ENCODE results near the gene OR2T8. TPM values are rescaled to one million over a fixed set of nuclear protein-coding genes. Genes with fewer than 3 reads are reported as not detected.
"Not testable (repeated sequence)": the region's sequence is repeated elsewhere in the genome, so short reads cannot be mapped to it uniquely, and the experiment has no call there.

The OR2T8 gene
- total RNA-seq, 1 experiment from 2014 or later, result not detected

GRCh38 chr1:247936415-247936814, 16.4 kb downstream of the OR2T8 start:
- Histone ChIP-seq H3K27me3 (no peaks in the 10 kb centered on the region), H3K36me3 (no peaks in the 10 kb centered on the region), H3K9me3 (no peaks in the 10 kb centered on the region), H3K4me3 (no peak overlapping the region)
- no peak for DNase-seq

DNA sequence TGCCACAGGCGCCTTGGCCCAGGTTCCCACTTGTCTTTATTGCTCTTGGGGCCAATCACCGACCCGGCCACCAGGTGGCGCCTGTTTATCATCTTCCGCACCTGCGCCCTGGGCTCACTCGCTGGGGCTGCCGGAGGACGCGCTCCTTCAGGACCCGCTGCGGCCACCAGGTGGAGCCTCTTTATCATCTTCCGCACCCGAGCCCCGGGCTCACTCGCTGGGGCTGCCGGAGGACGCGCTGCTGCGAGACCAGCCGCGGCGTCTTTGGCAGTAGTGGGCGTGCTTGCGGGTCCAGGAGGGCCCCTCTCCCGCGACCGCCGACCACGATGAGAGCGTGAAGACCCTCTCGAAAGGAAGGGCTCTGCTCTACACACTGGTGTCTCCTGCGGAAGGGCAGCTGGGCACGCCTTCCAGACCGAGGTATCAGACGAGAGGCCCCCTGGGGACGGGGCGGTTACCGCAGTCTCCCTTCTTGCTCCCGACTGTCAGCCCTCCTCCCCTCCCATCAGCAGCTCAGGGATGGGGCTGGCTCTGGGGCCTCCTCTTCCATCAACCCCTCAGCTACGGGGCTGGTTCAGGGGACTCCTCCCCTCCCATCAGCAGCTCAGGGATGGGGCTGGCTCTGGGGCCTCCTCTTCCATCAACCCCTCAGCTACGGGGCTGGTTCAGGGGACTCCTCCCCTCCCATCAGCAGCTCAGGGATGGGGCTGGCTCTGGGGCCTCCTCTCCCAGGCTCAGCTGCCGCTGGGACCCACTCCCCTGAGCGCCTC, 17.1 kb downstream of the OR2T8 start:
- H3K9me3 ChIP-seq, H3K36me3 ChIP-seq, H3K27me3 ChIP-seq: not testable (repeated sequence)
- H3K4me3 ChIP-seq, result peak overlapping the region; percentile 55
- peak; percentile 86 for DNase-seq

DNA sequence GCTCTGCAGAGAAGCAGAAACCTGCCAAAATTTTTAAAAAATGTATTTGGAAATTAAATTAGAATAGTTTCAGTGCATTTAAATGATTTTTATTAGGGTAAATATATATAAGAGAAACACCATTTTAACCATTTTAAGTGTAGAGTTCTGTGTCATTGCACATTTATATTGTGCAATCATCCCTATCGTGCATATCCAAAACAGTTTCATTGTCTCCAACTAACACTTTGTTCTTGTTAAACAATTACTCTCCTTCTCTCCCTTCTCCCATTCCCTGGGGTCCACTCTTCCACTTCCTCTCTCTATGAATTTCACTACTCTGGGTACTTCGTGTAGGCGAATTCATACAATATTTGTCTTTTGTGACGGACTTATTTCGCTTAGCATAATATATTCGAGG, 22.6 kb downstream of the OR2T8 start:
- no peaks in the 10 kb centered on the region for H3K36me3 ChIP-seq
- DNase-seq, result no peak
- no peak overlapping the region for H3K4me3 ChIP-seq
- H3K27me3 ChIP-seq, result no peaks in the 10 kb centered on the region
- H3K9me3 ChIP-seq, result no peaks in the 10 kb centered on the region

GRCh38 chr1:247948558-247948957, 28.5 kb downstream of the OR2T8 start, which contains the start of gene OR2L8:
OR2L8 (plus strand) TSS chr1:247948858; CDS start chr1:247948858, 0 bp downstream.
- H3K4me3 ChIP-seq, result no peak within 1 kb of the TSS
- DNase-seq, result no peak
- H3K9me3 ChIP-seq, result no peaks in the 10 kb centered on the region
- H3K27me3 ChIP-seq, result no peaks in the 10 kb centered on the region
- no peaks in the 10 kb centered on the region for H3K36me3 ChIP-seq

- Histone ChIP-seq H3K27me3 (no peaks in the 10 kb centered on the region), H3K4me3 (no peak overlapping the region), H3K36me3 (no peaks in the 10 kb centered on the region), H3K9me3 (no peaks in the 10 kb centered on the region)
- DNase-seq, result no peak
These were observed 33.4 kb downstream of the OR2T8 start for GRCh38 chr1:247953408-247953807.

- H3K9me3 ChIP-seq, result no peaks in the 10 kb centered on the region
- no peak for DNase-seq
- H3K27me3 ChIP-seq, result no peaks in the 10 kb centered on the region
- no peaks in the 10 kb centered on the region for H3K36me3 ChIP-seq
- H3K4me3 ChIP-seq, result no peak overlapping the region
These were observed 41.7 kb downstream of the OR2T8 start for GRCh38 chr1:247961791-247962190.

GRCh38 chr1:247962911-247963588, 43.0 kb downstream of the OR2T8 start:
- no peaks in the 10 kb centered on the region for H3K9me3 ChIP-seq
- peak; percentile 12 for DNase-seq
- no peak overlapping the region for H3K4me3 ChIP-seq
- H3K27me3 ChIP-seq, result no peaks in the 10 kb centered on the region
- no peaks in the 10 kb centered on the region for H3K36me3 ChIP-seq

DNA sequence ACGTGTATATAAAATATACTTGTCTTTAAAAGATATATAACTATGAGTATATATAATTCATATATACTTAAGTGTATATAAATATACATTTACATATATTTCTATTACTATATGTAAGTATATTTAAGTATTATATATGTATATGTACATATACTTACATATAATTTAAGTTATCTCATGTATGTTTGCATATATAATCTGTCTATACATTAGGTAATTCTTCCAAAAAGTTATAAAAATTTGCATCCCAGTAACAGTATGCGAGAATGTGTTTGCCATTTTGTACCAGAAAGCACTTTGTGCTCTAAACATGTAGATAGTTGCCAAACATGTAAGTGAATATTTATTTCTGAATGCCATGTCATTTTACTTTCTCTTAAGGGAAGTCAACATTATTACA, 44.9 kb downstream of the OR2T8 start, which contains the start of gene OR2AK2:
Gene OR2AK2 (plus strand): TSS at position 301 of the 400 bp plus-strand sequence. CDS start 144 bp downstream, outside the sequence.
- DNase-seq, result no peak
- Histone ChIP-seq H3K36me3 (no peaks in the 10 kb centered on the region), H3K9me3 (no peaks in the 10 kb centered on the region), H3K4me3 (no peak within 1 kb of the TSS), H3K27me3 (no peaks in the 10 kb centered on the region)

DNA sequence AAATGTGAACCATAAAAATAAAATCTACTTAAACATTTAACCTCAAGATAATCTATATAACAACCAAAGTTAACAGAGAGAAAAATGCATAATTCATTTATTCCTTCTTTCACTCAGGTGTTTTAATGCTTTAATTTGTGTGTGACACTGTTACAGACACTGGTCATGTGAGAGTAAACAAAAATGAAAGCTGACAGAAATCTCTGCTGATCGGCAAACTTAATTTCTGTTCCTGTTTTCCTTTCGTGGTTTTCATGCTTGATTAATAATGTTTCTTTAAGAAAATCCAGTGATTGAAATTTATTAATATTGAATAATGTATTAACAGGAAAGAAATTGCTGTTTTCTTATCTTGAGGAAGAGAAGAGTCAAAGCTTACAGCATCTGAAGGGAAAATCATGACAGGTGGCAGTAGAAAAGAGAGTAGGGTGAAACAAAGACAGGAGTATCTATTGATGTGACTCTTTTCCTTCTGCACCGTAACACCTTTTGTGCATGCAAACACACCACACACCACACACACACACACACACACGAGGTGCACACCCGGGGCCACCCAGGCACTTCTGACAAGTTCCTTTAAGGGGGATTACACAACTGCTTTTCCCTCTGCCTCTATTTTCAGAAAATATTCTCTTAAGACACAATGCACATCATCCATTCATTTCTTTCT, 46.6 kb downstream of the OR2T8 start:
- Histone ChIP-seq H3K36me3 (no peaks in the 10 kb centered on the region), H3K4me3 (0 out of 2 replicates have a peak overlapping the region, but pooled peaks have one; percentile 2), H3K9me3 (no peaks in the 10 kb centered on the region), H3K27me3 (no peaks in the 10 kb centered on the region)
- DNase-seq, result no peak

Other genes starting within 250 kb of the OR2T8 start
- not detected in 2 replicates for gene OR13G1, start 240.5 kb upstream of the OR2T8 start, total RNA-seq (2014; rRNA removed; shearing (Covaris generic); ENCODE audit: low replicate concordance)
- gene OR6F1, start 203.6 kb upstream of the OR2T8 start, total RNA-seq (2014; rRNA removed; shearing (Covaris generic); ENCODE audit: low replicate concordance), result not detected in 2 replicates
- gene OR14K1, start 181.6 kb upstream of the OR2T8 start, total RNA-seq (2014; rRNA removed; shearing (Covaris generic); ENCODE audit: low replicate concordance), result not detected in 2 replicates
- gene OR14A2, start 172.1 kb upstream of the OR2T8 start, total RNA-seq (2014; rRNA removed; shearing (Covaris generic); ENCODE audit: low replicate concordance), result not detected in 2 replicates
- not detected in 2 replicates for gene OR1C1, start 159.7 kb upstream of the OR2T8 start, total RNA-seq (2014; rRNA removed; shearing (Covaris generic); ENCODE audit: low replicate concordance)
- not detected in 2 replicates for gene OR14A16, start 96.1 kb upstream of the OR2T8 start, total RNA-seq (2014; rRNA removed; shearing (Covaris generic); ENCODE audit: low replicate concordance)
- not detected in 2 replicates for gene OR11L1, start 78.4 kb upstream of the OR2T8 start, total RNA-seq (2014; rRNA removed; shearing (Covaris generic); ENCODE audit: low replicate concordance)
- 10.8 and 13.7 TPM in 2 replicates for gene TRIM58, start 63.1 kb upstream of the OR2T8 start, total RNA-seq (2014; rRNA removed; shearing (Covaris generic); ENCODE audit: low replicate concordance)
- 1.7 and 4.0 TPM in 2 replicates for gene OR2W3, start 24.7 kb upstream of the OR2T8 start, total RNA-seq (2014; rRNA removed; shearing (Covaris generic); ENCODE audit: low replicate concordance)
- not detected in 2 replicates for gene OR2AJ1, start 4.6 kb downstream of the OR2T8 start, total RNA-seq (2014; rRNA removed; shearing (Covaris generic); ENCODE audit: low replicate concordance)
- gene OR2L8, start 28.6 kb downstream of the OR2T8 start, total RNA-seq (2014; rRNA removed; shearing (Covaris generic); ENCODE audit: low replicate concordance), result not detected in 2 replicates
- gene OR2AK2, start 45.0 kb downstream of the OR2T8 start, total RNA-seq (2014; rRNA removed; shearing (Covaris generic); ENCODE audit: low replicate concordance), result not detected in 2 replicates
- not detected in 2 replicates for gene OR2L5, start 93.4 kb downstream of the OR2T8 start, total RNA-seq (2014; rRNA removed; shearing (Covaris generic); ENCODE audit: low replicate concordance)
- 0.16 TPM in 1 of 2 replicates, not detected in the other for gene OR2L2, start 109.8 kb downstream of the OR2T8 start, total RNA-seq (2014; rRNA removed; shearing (Covaris generic); ENCODE audit: low replicate concordance)
- not detected in 2 replicates for gene OR2L3, start 126.6 kb downstream of the OR2T8 start, total RNA-seq (2014; rRNA removed; shearing (Covaris generic); ENCODE audit: low replicate concordance)
- gene OR2L13, start 174.9 kb downstream of the OR2T8 start, total RNA-seq (2014; rRNA removed; shearing (Covaris generic); ENCODE audit: low replicate concordance), result not detected in 2 replicates
- gene OR2M5, start 224.9 kb downstream of the OR2T8 start, total RNA-seq (2014; rRNA removed; shearing (Covaris generic); ENCODE audit: low replicate concordance), result not detected in 2 replicates